HEK293T (cell line): ENCODE results near the gene RSPH3.

Experiments used
- CTCF ChIA-PET: fragments of 350-600 bp; formaldehyde crosslinking; extraction: SDS; loops from one replicate; lab custom pipeline; 2021; ENCODE audit warnings: antibody characterized with exemption, inconsistent platforms; lab: Yijun Ruan, JAX
- POLR2A ChIA-PET: fragments of 350-600 bp; formaldehyde crosslinking; extraction: SDS; loops from one replicate; lab custom pipeline; 2020; ENCODE audit warnings: antibody characterized with exemption, inconsistent platforms; lab: Yijun Ruan, JAX
- DNase-seq: peaks from one replicate; pipeline ENCODE4 v3.0.0; 2012; ENCODE audit warnings: mixed read lengths; ENCODE audit errors: extremely low spot score
- ARNT ChIP-seq: fragments of 450-650 bp; IDR thresholded peaks from 2 replicates; pipeline ENCODE4 v1.6.1; 2017; ENCODE audit warnings: mild to moderate bottlenecking
- BHLHE40 ChIP-seq: fragments of 450-650 bp; IDR thresholded peaks from 2 replicates; pipeline ENCODE4 v1.6.1; 2016; ENCODE audit warnings: mild to moderate bottlenecking, moderate library complexity, borderline replicate concordance
- CTBP1 ChIP-seq: fragments of 450-650 bp; IDR thresholded peaks from 2 replicates; pipeline ENCODE4 v1.6.1; 2016; ENCODE audit warnings: borderline replicate concordance
- ELF4 ChIP-seq: fragments of 450-650 bp; IDR thresholded peaks from 2 replicates; pipeline ENCODE4 v1.6.1; 2017; ENCODE audit warnings: antibody characterized with exemption
- FOXA1 ChIP-seq: fragments of 450-650 bp; IDR thresholded peaks from 2 replicates; pipeline ENCODE4 v1.6.1; 2016; ENCODE audit warnings: mild to moderate bottlenecking
- FOXK2 ChIP-seq: fragments of 450-650 bp; IDR thresholded peaks from 2 replicates; pipeline ENCODE4 v1.6.1; 2016; ENCODE audit warnings: mild to moderate bottlenecking
- FOXM1 ChIP-seq: fragments of 450-650 bp; IDR thresholded peaks from 2 replicates; pipeline ENCODE4 v1.6.1; 2017; ENCODE audit warnings: mild to moderate bottlenecking, borderline replicate concordance
- HDGF ChIP-seq: fragments of 450-650 bp; IDR thresholded peaks from 2 replicates; pipeline ENCODE4 v1.6.1; 2017; ENCODE audit warnings: antibody characterized with exemption, borderline replicate concordance
- L3MBTL2 ChIP-seq: fragments of 450-650 bp; conservative IDR thresholded peaks from 2 replicates; pipeline ENCODE4 v1.6.1; 2016; ENCODE audit warnings: mild to moderate bottlenecking
- LEF1 ChIP-seq: fragments of 450-650 bp; IDR thresholded peaks from 2 replicates; pipeline ENCODE4 v1.6.1; 2017; ENCODE audit warnings: mild to moderate bottlenecking, borderline replicate concordance
- NFRKB ChIP-seq: fragments of 450-650 bp; IDR thresholded peaks from 2 replicates; pipeline ENCODE4 v1.6.1; 2016; ENCODE audit warnings: mild to moderate bottlenecking, moderate library complexity
- PKNOX1 ChIP-seq: fragments of 450-650 bp; IDR thresholded peaks from 2 replicates; pipeline ENCODE4 v1.6.1; 2016
- SP1 ChIP-seq: fragments of 450-650 bp; IDR thresholded peaks from 2 replicates; pipeline ENCODE4 v1.6.1; 2017
- SUZ12 ChIP-seq: fragments of 450-650 bp; IDR thresholded peaks from 2 replicates; pipeline ENCODE4 v1.6.1; 2016; ENCODE audit warnings: mild to moderate bottlenecking
- TARDBP ChIP-seq: fragments of 450-650 bp; IDR thresholded peaks from 2 replicates; pipeline ENCODE4 v1.6.1; 2016
- ZNF384 ChIP-seq: fragments of 450-650 bp; IDR thresholded peaks from 2 replicates; pipeline ENCODE4 v1.6.1; 2016

The RSPH3 gene

DNA sequence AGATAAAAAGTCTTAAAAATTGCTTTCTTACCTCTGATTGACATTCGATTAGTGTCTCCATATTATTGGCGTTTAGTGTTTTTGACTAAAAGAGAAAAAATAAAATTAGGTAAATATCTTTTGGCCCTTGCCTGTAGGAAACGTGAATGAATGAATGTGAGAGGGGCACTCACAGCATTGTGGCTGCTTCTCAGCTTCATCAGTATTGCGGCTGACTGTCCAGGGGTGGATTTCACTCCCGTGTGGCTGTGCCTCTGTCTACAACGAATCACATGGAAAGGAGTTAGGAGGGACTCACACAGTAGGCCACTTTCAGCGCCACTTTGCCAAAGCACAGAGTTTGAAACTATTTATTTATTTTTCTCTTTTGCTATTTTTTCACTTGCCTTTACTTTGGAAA is 43.9 kb upstream of the RSPH3 start:
- no peak for DNase-seq
- ChIA-PET POLR2A (no interaction called here), CTCF (interaction anchor here (0.7 to 1.1 kb wide), 5 partner anchors 11 to 92 kb away, joined by 3 to 4 read pairs (median 3); no protein-coding TSS in a partner anchor)
- TF ChIP-seq ELF4, result no peak
- TF ChIP-seq HDGF, result no peak
- TF ChIP-seq L3MBTL2, result no peak
- no peak for TF ChIP-seq FOXK2
- TF ChIP-seq BHLHE40, result no peak
- no peak for TF ChIP-seq NFRKB
- no peak for TF ChIP-seq LEF1
- no peak for TF ChIP-seq SP1
- TF ChIP-seq PKNOX1, result no peak

GRCh38 chr6:159043251-159043650 is 43.2 kb upstream of the RSPH3 start:
- DNase-seq, result no peak
- ChIA-PET POLR2A (no interaction called here), CTCF (interaction anchor here (0.6 to 1.3 kb wide), 9 partner anchors 11 to 92 kb away, joined by 3 to 6 read pairs (median 3); no protein-coding TSS in a partner anchor)
- TF ChIP-seq ZNF384 (no peak), TARDBP (no peak)

DNA sequence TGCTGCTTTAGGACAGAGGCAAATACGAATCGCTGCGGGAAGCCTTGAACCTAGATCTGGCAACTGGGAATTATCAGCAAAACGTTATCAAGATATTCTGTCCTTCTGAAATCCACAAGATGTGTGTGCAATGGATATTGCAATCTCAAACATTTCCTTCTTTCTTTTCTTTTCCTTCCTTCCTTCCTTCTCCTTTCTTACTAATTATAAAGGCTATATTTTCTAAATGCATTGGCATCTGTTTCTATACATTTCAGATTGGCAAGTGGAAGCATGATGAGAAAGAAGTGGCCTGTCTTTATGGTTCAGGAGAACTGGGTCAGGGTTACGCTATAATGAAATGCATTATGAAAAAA is 42.8 kb upstream of the RSPH3 start:
- ChIA-PET POLR2A (no interaction called here), CTCF (interaction anchor here (0.7 to 1.8 kb wide), 6 partner anchors 13 to 91 kb away, joined by 3 to 9 read pairs (median 5); no protein-coding TSS in a partner anchor)
- DNase-seq, result no peak
- TF ChIP-seq SP1 (no peak), CTBP1 (no peak), L3MBTL2 (no peak), LEF1 (no peak), BHLHE40 (no peak), SUZ12 (no peak), HDGF (no peak), ARNT (no peak)

DNA sequence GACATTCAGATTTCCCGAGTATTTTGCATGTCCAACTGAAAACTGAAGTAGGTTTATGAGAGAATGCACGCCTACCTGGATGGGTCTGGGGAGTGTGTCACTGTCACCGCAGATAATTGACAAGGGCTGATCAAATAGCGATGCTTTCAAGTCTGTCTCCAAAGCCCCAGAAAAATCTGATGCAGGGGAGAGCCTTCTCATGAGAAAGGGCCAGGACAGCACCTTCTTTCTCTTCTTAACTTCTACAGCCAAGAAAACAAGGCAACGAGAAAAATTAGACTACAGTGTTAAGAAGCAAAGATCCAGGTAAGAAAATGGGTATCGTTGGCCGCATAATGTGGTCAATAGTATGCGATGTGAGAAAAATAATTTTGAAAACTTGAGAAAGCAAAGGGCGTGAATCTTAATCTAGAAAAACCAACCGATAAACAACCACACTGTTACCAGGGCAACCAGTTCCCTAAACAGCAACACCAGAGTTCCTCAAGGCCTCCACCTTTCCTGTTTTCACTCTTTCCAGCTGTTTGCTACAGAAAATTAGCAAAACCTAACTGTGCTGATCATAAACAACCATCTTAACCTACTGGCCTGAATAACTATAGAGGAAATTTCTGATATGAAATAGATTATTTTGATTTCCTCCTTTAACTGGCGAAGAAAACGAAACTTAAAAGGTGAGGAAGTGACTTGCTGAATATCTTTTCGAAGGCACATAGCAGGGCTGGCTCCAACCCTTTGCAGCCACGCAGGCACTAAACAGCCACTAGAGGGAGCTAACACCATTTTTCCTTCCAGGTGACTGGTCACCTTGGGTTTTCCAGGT is 42.2 kb upstream of the RSPH3 start:
- TF ChIP-seq FOXM1 (no peak), ELF4 (no peak), NFRKB (no peak), SUZ12 (no peak), FOXA1 (no peak), HDGF (no peak), PKNOX1 (no peak), ARNT (no peak), CTBP1 (no peak), LEF1 (no peak), ZNF384 (no peak), SP1 (no peak), TARDBP (no peak), BHLHE40 (no peak), L3MBTL2 (no peak), FOXK2 (no peak)
- ChIA-PET POLR2A (no interaction called here), CTCF (interaction anchor here (0.7 to 2.5 kb wide), 8 partner anchors 14 to 92 kb away, joined by 3 to 9 read pairs (median 5); no protein-coding TSS in a partner anchor)
- peak; percentile 83 for DNase-seq

- DNase-seq, result no peak
- ChIA-PET CTCF (interaction anchor here (0.9 to 2.5 kb wide), 4 partner anchors 22 to 93 kb away, joined by 3 to 9 read pairs (median 6); no protein-coding TSS in a partner anchor), POLR2A (no interaction called here)
- TF ChIP-seq FOXA1, result no peak
- TF ChIP-seq FOXM1, result no peak
- no peak for TF ChIP-seq L3MBTL2
- no peak for TF ChIP-seq HDGF
- TF ChIP-seq SUZ12, result no peak
- TF ChIP-seq ZNF384, result no peak
Measured at GRCh38 chr6:159041181-159041580, 41.2 kb upstream of the RSPH3 start.

DNA sequence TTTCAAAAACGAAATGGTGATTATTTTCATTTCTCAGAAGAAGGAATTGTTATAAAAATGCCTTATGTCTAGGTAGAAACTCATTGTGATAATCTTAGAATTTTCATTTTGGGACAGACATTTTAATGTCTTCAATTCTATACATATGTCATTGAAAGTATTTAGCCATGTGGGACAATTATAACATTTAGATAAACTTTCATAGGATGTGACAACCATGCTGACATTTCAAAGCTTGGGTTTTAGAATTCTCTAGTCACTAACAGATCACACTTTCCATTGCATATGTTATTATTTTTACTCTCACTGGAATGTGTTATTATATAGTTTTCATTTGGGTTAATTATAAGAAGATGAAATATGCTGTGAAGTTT is 39.9 kb upstream of the RSPH3 start:
- TF ChIP-seq NFRKB (no peak), SUZ12 (no peak), FOXA1 (no peak), L3MBTL2 (no peak), ARNT (no peak), TARDBP (no peak), LEF1 (no peak), FOXK2 (no peak), ELF4 (no peak), HDGF (no peak), FOXM1 (no peak), BHLHE40 (no peak), SP1 (no peak), PKNOX1 (no peak), ZNF384 (no peak), CTBP1 (no peak)
- no peak for DNase-seq
- ChIA-PET CTCF (interaction anchor here (1.2 to 2.5 kb wide), 2 partner anchors 64 to 70 kb away, joined by 6 to 7 read pairs; no protein-coding TSS in a partner anchor), POLR2A (no interaction called here)
